Left ventricle myocardium inferior (tissue), 1 donor: ENCODE results near the gene CHCHD6. TPM values are rescaled to one million over a fixed set of nuclear protein-coding genes. Genes with fewer than 3 reads are reported as not detected.

Experiments used
- DNase-seq: peaks from one replicate; pipeline ENCODE4 v3.0.0-alpha.2; 2020
- H3K27ac ChIP-seq: fragments of 200-600 bp; replicated peaks from 2 replicates; pipeline ENCODE4 v1.8.0; 2021
- H3K27me3 ChIP-seq: fragments of 200-600 bp; 2 replicates; pipeline ENCODE4 v1.8.0; 2021; ENCODE audit warnings: low read depth
- H3K36me3 ChIP-seq: fragments of 200-600 bp; 2 replicates; pipeline ENCODE4 v1.8.0; 2021
- H3K4me1 ChIP-seq: fragments of 200-600 bp; 2 replicates; pipeline ENCODE4 v1.8.0; 2021
- H3K4me3 ChIP-seq: fragments of 200-600 bp; 2 replicates; pipeline ENCODE4 v1.8.0; 2021; ENCODE audit warnings: mild to moderate bottlenecking, moderate library complexity
- H3K9me3 ChIP-seq: fragments of 200-600 bp; replicated peaks from 2 replicates; pipeline ENCODE4 v1.8.0; 2021
- intact Hi-C: fragments of 100-400 bp; cut with micrococcal nuclease; formaldehyde crosslinking; loops from one replicate; pipeline ENCODE4 v1.11.0; 2022
- total RNA-seq: library from RNA; stranded (reverse); fragmentation: NEBNext Ultra II Directional; extraction: Animal tissue kit (Norgen Biotek cat#: 25700); gene quantifications from one replicate; pipeline ENCODE4 v1.2.1, GENCODE V29; 2021
- TF ChIP-seq, protein P1 (sequence below): fragments of 200-600 bp; IDR thresholded peaks from 2 replicates; pipeline ENCODE4 v1.8.0; 2021; ENCODE audit warnings: antibody characterized with exemption, mild to moderate bottlenecking, borderline replicate concordance
- donor health status: DM: no; HTN: yes; CAD: no; lungs with severe emphysema.

CHCHD6 gene
- total RNA-seq, 1 donor from 2014 or later, result 10.1 TPM

DNA sequence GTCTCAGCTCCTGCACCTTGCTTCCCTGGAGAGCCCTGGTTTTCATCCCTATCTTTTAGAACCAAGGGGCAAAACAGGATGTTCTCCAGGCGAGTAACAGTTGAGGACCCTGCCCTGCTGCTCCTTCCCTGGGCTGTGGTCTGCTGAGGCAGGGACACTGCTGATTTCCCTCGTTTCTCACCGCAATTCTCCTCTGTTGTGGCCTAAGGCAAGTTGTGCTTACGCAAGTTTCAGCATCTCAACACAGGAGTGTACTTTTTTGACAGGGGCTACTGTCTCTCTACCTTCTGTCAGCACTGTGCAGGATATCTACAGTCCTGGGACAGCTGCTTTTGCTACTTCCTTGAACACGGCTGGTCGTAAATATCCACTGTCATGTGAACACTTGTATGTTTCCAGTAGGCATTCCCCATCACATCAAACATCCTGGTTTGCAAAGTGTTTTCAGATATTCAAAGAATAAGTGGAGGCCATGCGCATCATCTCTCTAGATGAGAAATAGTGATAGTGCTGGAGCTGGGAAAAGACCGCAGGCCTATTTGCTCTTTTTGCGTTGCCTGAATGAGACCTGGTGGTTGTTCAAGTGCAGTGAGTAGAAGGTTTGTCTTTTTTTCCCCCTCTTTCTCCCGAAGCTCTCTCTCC, 168.8 kb downstream of the CHCHD6 start:
- no peaks in the 10 kb centered on the region for H3K27me3 ChIP-seq
- no peak overlapping the region for H3K27ac ChIP-seq
- TF ChIP-seq, protein P1, sequence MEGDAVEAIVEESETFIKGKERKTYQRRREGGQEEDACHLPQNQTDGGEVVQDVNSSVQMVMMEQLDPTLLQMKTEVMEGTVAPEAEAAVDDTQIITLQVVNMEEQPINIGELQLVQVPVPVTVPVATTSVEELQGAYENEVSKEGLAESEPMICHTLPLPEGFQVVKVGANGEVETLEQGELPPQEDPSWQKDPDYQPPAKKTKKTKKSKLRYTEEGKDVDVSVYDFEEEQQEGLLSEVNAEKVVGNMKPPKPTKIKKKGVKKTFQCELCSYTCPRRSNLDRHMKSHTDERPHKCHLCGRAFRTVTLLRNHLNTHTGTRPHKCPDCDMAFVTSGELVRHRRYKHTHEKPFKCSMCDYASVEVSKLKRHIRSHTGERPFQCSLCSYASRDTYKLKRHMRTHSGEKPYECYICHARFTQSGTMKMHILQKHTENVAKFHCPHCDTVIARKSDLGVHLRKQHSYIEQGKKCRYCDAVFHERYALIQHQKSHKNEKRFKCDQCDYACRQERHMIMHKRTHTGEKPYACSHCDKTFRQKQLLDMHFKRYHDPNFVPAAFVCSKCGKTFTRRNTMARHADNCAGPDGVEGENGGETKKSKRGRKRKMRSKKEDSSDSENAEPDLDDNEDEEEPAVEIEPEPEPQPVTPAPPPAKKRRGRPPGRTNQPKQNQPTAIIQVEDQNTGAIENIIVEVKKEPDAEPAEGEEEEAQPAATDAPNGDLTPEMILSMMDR, result no peak
- H3K9me3 ChIP-seq, result no peaks in the 10 kb centered on the region
- DNase-seq, result no peak
- H3K36me3 ChIP-seq, result no peaks in the 10 kb centered on the region
- peaks cover 2% of the 10 kb centered on the region for H3K4me1 ChIP-seq
- no peak overlapping the region for H3K4me3 ChIP-seq
- intact Hi-C loops, result no loop called here

GRCh38 chr3:126873416-126873815, 169.4 kb downstream of the CHCHD6 start:
- intact Hi-C loops, result no loop called here
- Histone ChIP-seq H3K27me3 (no peaks in the 10 kb centered on the region), H3K27ac (no peak overlapping the region), H3K9me3 (no peaks in the 10 kb centered on the region), H3K36me3 (no peaks in the 10 kb centered on the region), H3K4me1 (no peaks in the 10 kb centered on the region), H3K4me3 (no peak overlapping the region)
- TF ChIP-seq, protein P1, result no peak
- DNase-seq, result no peak

- intact Hi-C loops, result no loop called here
- Histone ChIP-seq H3K27me3 (no peaks in the 10 kb centered on the region), H3K27ac (no peak overlapping the region), H3K4me3 (no peak overlapping the region), H3K36me3 (no peaks in the 10 kb centered on the region), H3K9me3 (no peaks in the 10 kb centered on the region), H3K4me1 (no peaks in the 10 kb centered on the region)
- TF ChIP-seq, protein P1, result no peak
- no peak for DNase-seq
Measured at GRCh38 chr3:126878664-126879063, 174.6 kb downstream of the CHCHD6 start.

GRCh38 chr3:126880901-126881300, 176.9 kb downstream of the CHCHD6 start:
- no peak for DNase-seq
- H3K27me3 ChIP-seq, result no peaks in the 10 kb centered on the region
- H3K36me3 ChIP-seq, result no peaks in the 10 kb centered on the region
- TF ChIP-seq, protein P1, result no peak
- H3K9me3 ChIP-seq, result no peaks in the 10 kb centered on the region
- intact Hi-C loops, result no loop called here
- H3K27ac ChIP-seq, result no peak overlapping the region
- H3K4me3 ChIP-seq, result no peak overlapping the region
- H3K4me1 ChIP-seq, result no peaks in the 10 kb centered on the region

GRCh38 chr3:126881861-126882260, 177.8 kb downstream of the CHCHD6 start:
- Histone ChIP-seq H3K36me3 (no peaks in the 10 kb centered on the region), H3K4me1 (no peaks in the 10 kb centered on the region), H3K27me3 (no peaks in the 10 kb centered on the region), H3K27ac (no peak overlapping the region), H3K4me3 (no peak overlapping the region), H3K9me3 (no peaks in the 10 kb centered on the region)
- DNase-seq, result no peak
- intact Hi-C loops, result no loop called here
- TF ChIP-seq, protein P1, result no peak
